B cell (primary cell): Measurements from ENCODE around the gene SLC7A6. TPM values are rescaled to one million over a fixed set of nuclear protein-coding genes. Genes with fewer than 3 reads are reported as not detected.

Experiments
- ATAC-seq: fragments of 200-7000 bp; cut with Tn5 transposase; one replicate; pipeline ENCODE4 v1.10.0; 2021; ENCODE audit warnings: low read depth, mild to moderate bottlenecking, moderate number of reproducible peaks, moderate library complexity
- CTCF ChIA-PET: fragments of 350-600 bp; sonication (Branson Sonifier 250); formaldehyde crosslinking; loops from one replicate; lab custom pipeline; 2021; ENCODE audit warnings: antibody characterized with exemption, inconsistent platforms; lab: Charles Lee
- POLR2A ChIA-PET: fragments of 350-600 bp; sonication (Branson Sonifier 250); formaldehyde crosslinking; loops from one replicate; lab custom pipeline; 2021; ENCODE audit warnings: antibody characterized with exemption; lab: Charles Lee
- DNase-seq: peaks from one replicate; pipeline ENCODE4 v3.0.0; 2013
- H2AFZ ChIP-seq: 2 replicates; pipeline ENCODE4 v1.6.1; 2012; ENCODE audit warnings: mild to moderate bottlenecking, low read depth, low read length; ENCODE audit not compliant: insufficient read depth, poor library complexity, severe bottlenecking
- H3K27ac ChIP-seq, 2 donors: 1 replicate in 1 of 2; 2 replicates in 1 of 2; pipeline ENCODE4 v1.5.1; 2012 to 2013; ENCODE audit warnings: low read length in 2 of 2, mild to moderate bottlenecking in 2 of 2, moderate library complexity in 1 of 2
- H3K27me3 ChIP-seq, 4 experiments: fragments of 200-600 bp in 1 of 4; sonication (generic) in 1 of 4; replicated peaks in 1 of 4; 1 replicate in 2 of 4; 2 replicates in 2 of 4; pipeline versions ENCODE4 v1.6.1 to v1.7.0; 2013 to 2016; ENCODE audit warnings: low read length in 3 of 4, mild to moderate bottlenecking in 2 of 4, mixed read lengths in 1 of 4, moderate library complexity in 1 of 4; ENCODE audit not compliant: insufficient read depth in 4 of 4, control insufficient read depth in 3 of 4; ENCODE audit errors: control extremely low read depth in 1 of 4
- H3K36me3 ChIP-seq, 2 experiments: replicated peaks in 1 of 2; 1 replicate in 1 of 2; 2 replicates in 1 of 2; pipeline versions ENCODE4 v1.6.1 to v1.7.1; 2013; ENCODE audit warnings: low read length in 1 of 2; ENCODE audit not compliant: insufficient read depth in 2 of 2, control insufficient read depth in 1 of 2; ENCODE audit errors: control extremely low read depth in 1 of 2, extremely low read depth in 1 of 2
- H3K4me1 ChIP-seq, 2 donors: fragments of 200-600 bp in 1 of 2; sonication (generic) in 1 of 2; 1 replicate in 1 of 2; 2 replicates in 1 of 2; pipeline versions ENCODE4 v1.5.1 to v1.6.1; 2013 to 2017; ENCODE audit warnings: low read length in 2 of 2; ENCODE audit not compliant: control insufficient read depth in 2 of 2, insufficient read depth in 2 of 2
- H3K4me2 ChIP-seq: replicated peaks from 2 replicates; pipeline ENCODE3; 2012; ENCODE audit warnings: mild to moderate bottlenecking, low read depth, low read length; ENCODE audit not compliant: poor library complexity, severe bottlenecking
- H3K4me3 ChIP-seq, 5 experiments: fragments of 200-600 bp in 1 of 5; sonication (generic) in 1 of 5; 1 replicate in 3 of 5; 2 replicates in 2 of 5; pipeline versions ENCODE4 v1.5.1 to v1.7.0; 2011 to 2016; ENCODE audit warnings: low read length in 4 of 5, mild to moderate bottlenecking in 4 of 5, low read depth in 2 of 5, control low read depth in 1 of 5, moderate library complexity in 1 of 5; ENCODE audit not compliant: insufficient read depth in 1 of 5; ENCODE audit errors: control extremely low read depth in 1 of 5, extremely low read depth in 1 of 5
- H3K79me2 ChIP-seq: fragments of 200-600 bp; sonication (generic); one replicate; pipeline ENCODE4 v1.6.0; 2016; ENCODE audit warnings: low read length; ENCODE audit not compliant: control insufficient read depth, insufficient read depth
- H3K9ac ChIP-seq: fragments of 200-600 bp; sonication (generic); 2 replicates; pipeline ENCODE4 v1.6.1; 2017; ENCODE audit warnings: mild to moderate bottlenecking, low read length, moderate library complexity
- H3K9me3 ChIP-seq, 3 donors: one replicate each; pipeline versions ENCODE4 v1.6.1 to v1.7.1; 2013; ENCODE audit warnings: low read length in 2 of 3; ENCODE audit not compliant: control insufficient read depth in 2 of 3, insufficient read depth in 1 of 3; ENCODE audit errors: control extremely low read depth in 1 of 3
- H4K20me1 ChIP-seq: 2 replicates; pipeline ENCODE4 v1.6.0; 2012; ENCODE audit warnings: mild to moderate bottlenecking, low read length; ENCODE audit not compliant: insufficient read depth, control insufficient read depth, poor library complexity, severe bottlenecking
- H3K27ac Mint-ChIP-seq: one replicate; pipeline ENCODE4 v1.8.0; 2021; ENCODE audit warnings: mixed read lengths
- H3K27me3 Mint-ChIP-seq: one replicate; pipeline ENCODE4 v1.8.0; 2021; ENCODE audit warnings: mixed read lengths
- H3K4me1 Mint-ChIP-seq: one replicate; pipeline ENCODE4 v1.8.0; 2021; ENCODE audit warnings: mixed read lengths
- H3K4me3 Mint-ChIP-seq: one replicate; pipeline ENCODE4 v1.8.0; 2021; ENCODE audit warnings: mixed read lengths
- H3K9me3 Mint-ChIP-seq: one replicate; pipeline ENCODE4 v1.8.0; 2022; ENCODE audit warnings: mixed read lengths; ENCODE audit not compliant: insufficient read depth
- EZH2 ChIP-seq: IDR thresholded peaks from 2 replicates; pipeline ENCODE4 v1.6.1; 2012; ENCODE audit warnings: borderline replicate concordance, low read depth, mild to moderate bottlenecking, moderate library complexity, low read length; ENCODE audit not compliant: insufficient read depth, poor library complexity, severe bottlenecking
- WGBS: methylation state at CpG from one replicate; pipeline ENCODE4 v1.1.5; 2013; ENCODE audit warnings: missing lambda C conversion rate; ENCODE audit not compliant: insufficient coverage; 5-methylcytosine and 5-hydroxymethylcytosine counted together
- intact Hi-C: fragments of 100-400 bp; cut with micrococcal nuclease; formaldehyde crosslinking; loops from one replicate; pipeline ENCODE4 v1.10.0; 2022
- polyA plus RNA-seq: library from polyadenylated mRNA; depleted of rRNA; stranded (reverse); fragments of >200 nt; gene quantifications from 2 replicates; pipeline ENCODE4 v1.2.3, GENCODE V29; 2012
- total RNA-seq, 2 donors: library from RNA; stranded (reverse); fragments of 120-200 nt in 1 of 2; gene quantifications; 1 replicate in 1 of 2; 2 replicates in 1 of 2; pipeline versions ENCODE4 v1.2.3 to v1.2.4, GENCODE V29; 2013 to 2022
- TF ChIP-seq, protein P1 (sequence below): fragments of 200-600 bp; IDR thresholded peaks from one replicate; pipeline ENCODE4 v1.8.0; 2022; ENCODE audit warnings: antibody characterized with exemption, mild to moderate bottlenecking

Gene SLC7A6
- total and polyA plus RNA-seq, 2 donors (not counting 1 experiment from before 2014, with no cell fraction given), result 73.8 to 85.1 TPM

DNA sequence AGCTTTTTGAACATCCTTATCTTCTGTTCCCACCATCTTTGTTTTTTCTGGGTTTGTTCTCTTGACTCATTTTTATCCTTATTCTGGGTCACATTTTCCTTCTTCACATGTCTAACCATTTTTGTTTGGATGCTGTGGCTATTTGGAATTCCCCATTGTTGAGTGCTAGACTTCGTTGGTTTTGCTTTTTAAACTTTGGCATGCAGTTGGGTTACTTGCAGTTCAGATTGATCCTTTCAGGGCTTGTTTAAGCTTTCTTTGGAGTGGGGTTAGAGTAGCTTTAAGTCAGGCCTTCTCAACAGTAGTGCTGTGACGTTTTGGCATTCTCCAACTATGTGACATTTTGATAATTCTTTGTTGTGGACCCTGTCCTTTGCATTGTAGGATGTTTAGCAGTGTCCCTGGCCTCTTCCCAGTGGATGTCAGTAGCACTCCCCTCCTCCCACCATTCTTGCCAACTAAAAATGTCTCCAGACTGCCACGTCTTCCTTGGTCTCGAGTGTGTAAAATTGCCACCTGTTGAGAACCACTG is 67.6 kb downstream of the SLC7A6 start:
- Histone ChIP-seq H3K4me1 (peaks cover 11 to 16% of the 10 kb centered on the region in 2 donors), H4K20me1 (no peaks in the 10 kb centered on the region), H3K79me2 (peaks cover 2% of the 10 kb centered on the region), H3K27me3 (no peaks in the 10 kb centered on the region), H3K36me3 (peaks cover 0 to 15% of the 10 kb centered on the region in 2 experiments), H2AFZ (no peak overlapping the region), H3K4me3 (no peak overlapping the region), H3K27ac (peak overlapping the region in 1 of 2 donors; percentile 4), H3K9me3 (no peaks in the 10 kb centered on the region), H3K4me2 (peak overlapping the region; percentile 4), H3K9ac (peak overlapping the region; percentile 9)
- H3K27me3 Mint-ChIP-seq, result no peaks in the 10 kb centered on the region
- 30% methylated on average over 4 of the region's 4 CpGs for WGBS
- TF ChIP-seq, protein P1, sequence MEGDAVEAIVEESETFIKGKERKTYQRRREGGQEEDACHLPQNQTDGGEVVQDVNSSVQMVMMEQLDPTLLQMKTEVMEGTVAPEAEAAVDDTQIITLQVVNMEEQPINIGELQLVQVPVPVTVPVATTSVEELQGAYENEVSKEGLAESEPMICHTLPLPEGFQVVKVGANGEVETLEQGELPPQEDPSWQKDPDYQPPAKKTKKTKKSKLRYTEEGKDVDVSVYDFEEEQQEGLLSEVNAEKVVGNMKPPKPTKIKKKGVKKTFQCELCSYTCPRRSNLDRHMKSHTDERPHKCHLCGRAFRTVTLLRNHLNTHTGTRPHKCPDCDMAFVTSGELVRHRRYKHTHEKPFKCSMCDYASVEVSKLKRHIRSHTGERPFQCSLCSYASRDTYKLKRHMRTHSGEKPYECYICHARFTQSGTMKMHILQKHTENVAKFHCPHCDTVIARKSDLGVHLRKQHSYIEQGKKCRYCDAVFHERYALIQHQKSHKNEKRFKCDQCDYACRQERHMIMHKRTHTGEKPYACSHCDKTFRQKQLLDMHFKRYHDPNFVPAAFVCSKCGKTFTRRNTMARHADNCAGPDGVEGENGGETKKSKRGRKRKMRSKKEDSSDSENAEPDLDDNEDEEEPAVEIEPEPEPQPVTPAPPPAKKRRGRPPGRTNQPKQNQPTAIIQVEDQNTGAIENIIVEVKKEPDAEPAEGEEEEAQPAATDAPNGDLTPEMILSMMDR, result no peak
- TF ChIP-seq EZH2, result no peak
- POLR2A ChIA-PET, result interaction anchor here (0.5 kb wide), 1 partner anchor 761 kb away, joined by 4 read pairs; no protein-coding TSS in a partner anchor
- H3K27ac Mint-ChIP-seq, result peak overlapping the region; percentile 58
- no peak overlapping the region for H3K4me3 Mint-ChIP-seq
- H3K4me1 Mint-ChIP-seq, result peaks cover 14% of the 10 kb centered on the region
- DNase-seq (no peak), ATAC-seq (no peak)
- intact Hi-C loops, result no loop called here
- no peaks in the 10 kb centered on the region for H3K9me3 Mint-ChIP-seq
- CTCF ChIA-PET, result interaction anchor here (0.7 to 17.5 kb wide), 4 partner anchors 8 to 178 kb away, joined by 3 to 554 read pairs (median 3); partner anchors contain the start of gene SLC7A6

DNA sequence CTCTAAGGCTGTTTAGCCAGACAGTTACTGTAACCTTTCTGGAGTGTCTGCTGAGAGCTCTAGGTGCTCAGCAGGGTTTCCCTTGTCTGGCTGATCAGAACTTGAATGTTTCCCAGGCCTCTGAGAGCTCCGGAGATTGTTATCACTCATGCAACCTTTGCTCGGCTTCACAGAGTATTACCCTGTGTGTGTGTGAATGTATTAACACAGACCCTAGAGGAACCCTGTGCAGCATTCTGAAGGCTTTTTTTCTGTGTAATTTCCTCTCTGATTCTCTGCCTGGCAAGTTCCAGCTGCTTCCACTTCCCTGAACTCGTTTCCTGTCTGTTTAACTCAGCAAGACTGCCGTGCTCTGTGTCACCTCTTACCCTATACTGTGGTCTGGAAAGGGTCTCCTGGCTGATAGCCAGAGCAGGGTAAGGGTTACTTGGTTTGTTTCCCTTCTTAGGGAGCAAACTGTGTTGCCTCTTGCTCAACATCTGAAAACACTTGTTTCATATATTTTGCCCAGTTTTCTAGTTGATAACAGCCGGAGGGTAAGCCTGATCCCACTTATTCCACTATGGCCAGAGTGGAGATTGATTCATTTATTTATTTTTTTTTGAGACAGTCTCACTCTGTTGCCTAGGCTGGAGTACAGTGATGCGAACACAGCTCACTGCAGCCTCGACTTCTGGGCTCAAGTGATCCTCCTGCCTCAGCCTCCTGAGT is 68.2 kb downstream of the SLC7A6 start:
- POLR2A ChIA-PET, result no interaction called here
- no peaks in the 10 kb centered on the region for H4K20me1 ChIP-seq
- H3K27ac Mint-ChIP-seq, result peak overlapping the region; percentile 74
- DNase-seq (peak; percentile 24), ATAC-seq (no peak)
- H3K9me3 ChIP-seq, result no peaks in the 10 kb centered on the region
- no peak overlapping the region for H2AFZ ChIP-seq
- peak overlapping the region; percentile 4 for H3K4me2 ChIP-seq
- H3K4me1 Mint-ChIP-seq, result peaks cover 14% of the 10 kb centered on the region
- peak overlapping the region in 1 of 2 donors; percentile 4 for H3K27ac ChIP-seq
- peaks cover 11 to 16% of the 10 kb centered on the region in 2 donors for H3K4me1 ChIP-seq
- H3K27me3 ChIP-seq, result no peaks in the 10 kb centered on the region
- no peak overlapping the region for H3K4me3 ChIP-seq
- WGBS, result 30% methylated on average over 4 of the region's 7 CpGs
- H3K79me2 ChIP-seq, result peaks cover 2% of the 10 kb centered on the region
- TF ChIP-seq, protein P1, result no peak
- TF ChIP-seq EZH2, result no peak
- intact Hi-C loops, result no loop called here
- H3K4me3 Mint-ChIP-seq, result no peak overlapping the region
- H3K36me3 ChIP-seq, result peaks cover 0 to 18% of the 10 kb centered on the region in 2 experiments
- H3K9me3 Mint-ChIP-seq, result no peaks in the 10 kb centered on the region
- H3K27me3 Mint-ChIP-seq, result no peaks in the 10 kb centered on the region
- CTCF ChIA-PET, result interaction anchor here (0.6 to 17.5 kb wide), 6 partner anchors 9 to 178 kb away, joined by 3 to 554 read pairs (median 3); partner anchors contain the start of gene SLC7A6
- no peak overlapping the region for H3K9ac ChIP-seq
